H9 (cell line): ENCODE measurements around the gene UBE2L3. TPM values are rescaled to one million over a fixed set of nuclear protein-coding genes. Genes with fewer than 3 reads are reported as not detected.

Source experiments
- DNase-seq: peaks from one replicate; pipeline ENCODE4 v3.0.0-alpha.2; 2017
- H2AFZ ChIP-seq: one replicate; pipeline ENCODE4 v1.6.1; 2013; ENCODE audit warnings: mild to moderate bottlenecking, low read length, control low read depth, moderate library complexity
- H2AK5ac ChIP-seq: 2 replicates; pipeline ENCODE4 v1.6.1; 2013; ENCODE audit warnings: low read length, control low read depth, mixed read lengths; ENCODE audit not compliant: insufficient read length
- H2BK120ac ChIP-seq: one replicate; pipeline ENCODE4 v1.6.1; 2013; ENCODE audit warnings: low read depth, mild to moderate bottlenecking, low read length, control low read depth, inconsistent platforms; ENCODE audit not compliant: poor library complexity, severe bottlenecking
- H2BK12ac ChIP-seq: 2 replicates; pipeline ENCODE4 v1.6.1; 2013; ENCODE audit warnings: low read length, control low read depth, mixed read lengths, low read depth; ENCODE audit not compliant: insufficient read length
- H2BK15ac ChIP-seq: 2 replicates; pipeline ENCODE4 v1.6.1; 2013; ENCODE audit warnings: low read depth, low read length, control low read depth
- H2BK20ac ChIP-seq: one replicate; pipeline ENCODE4 v1.6.1; 2013; ENCODE audit warnings: low read depth, mild to moderate bottlenecking, low read length, control low read depth, inconsistent platforms; ENCODE audit not compliant: poor library complexity, severe bottlenecking
- H2BK5ac ChIP-seq: 2 replicates; pipeline ENCODE4 v1.6.1; 2013; ENCODE audit warnings: low read length, control low read depth, mixed read lengths; ENCODE audit not compliant: insufficient read length
- H3K14ac ChIP-seq: 2 replicates; pipeline ENCODE4 v1.6.1; 2013; ENCODE audit warnings: low read length, control low read depth; ENCODE audit not compliant: insufficient read depth
- H3K18ac ChIP-seq: 2 replicates; pipeline ENCODE4 v1.6.1; 2013; ENCODE audit warnings: low read depth, mild to moderate bottlenecking, mixed read lengths, low read length, control low read depth; ENCODE audit not compliant: insufficient read length
- H3K23ac ChIP-seq: 2 replicates; pipeline ENCODE4 v1.6.1; 2013; ENCODE audit warnings: low read length, control low read depth, mixed read lengths, low read depth; ENCODE audit not compliant: insufficient read length
- H3K23me2 ChIP-seq: 2 replicates; pipeline ENCODE4 v1.6.1; 2013; ENCODE audit warnings: low read depth, mild to moderate bottlenecking, mixed read lengths, low read length, control low read depth; ENCODE audit not compliant: insufficient read length, poor library complexity, severe bottlenecking
- H3K27ac ChIP-seq: 2 replicates; pipeline ENCODE4 v1.5.1; 2013; ENCODE audit warnings: low read length, control low read depth, mixed read lengths, low read depth; ENCODE audit not compliant: insufficient read length
- H3K27me3 ChIP-seq: 2 replicates; pipeline ENCODE4 v1.6.1; 2013; ENCODE audit warnings: low read length, control low read depth, inconsistent platforms; ENCODE audit not compliant: insufficient read depth
- H3K4ac ChIP-seq: 2 replicates; pipeline ENCODE4 v1.6.1; 2013; ENCODE audit warnings: low read depth, mild to moderate bottlenecking, control low read depth, inconsistent platforms, low read length, moderate library complexity
- H3K4me1 ChIP-seq: 2 replicates; pipeline ENCODE4 v1.6.1; 2013; ENCODE audit warnings: low read length, control low read depth, inconsistent platforms; ENCODE audit not compliant: insufficient read depth
- H3K4me2 ChIP-seq: 2 replicates; pipeline ENCODE4 v1.6.1; 2013; ENCODE audit warnings: low read length, control low read depth, mixed read lengths; ENCODE audit not compliant: insufficient read length, insufficient read depth
- H3K56ac ChIP-seq: 2 replicates; pipeline ENCODE4 v1.6.1; 2013; ENCODE audit warnings: low read depth, mild to moderate bottlenecking, mixed read lengths, low read length, control low read depth; ENCODE audit not compliant: insufficient read length
- H3K79me1 ChIP-seq: 2 replicates; pipeline ENCODE4 v1.6.1; 2013; ENCODE audit warnings: low read depth, mild to moderate bottlenecking, moderate library complexity, low read length, control low read depth, inconsistent platforms; ENCODE audit not compliant: insufficient read depth, poor library complexity, severe bottlenecking
- H3K79me2 ChIP-seq: 2 replicates; pipeline ENCODE4 v1.6.1; 2013; ENCODE audit warnings: low read length, control low read depth, inconsistent platforms; ENCODE audit not compliant: insufficient read depth
- H3K9ac ChIP-seq: 2 replicates; pipeline ENCODE4 v1.6.1; 2013; ENCODE audit warnings: low read length, control low read depth, mixed read lengths; ENCODE audit not compliant: insufficient read length; ENCODE audit errors: extremely low read depth
- H3K9me3 ChIP-seq: one replicate; pipeline ENCODE4 v1.6.1; 2013; ENCODE audit warnings: low read depth, low read length, inconsistent platforms; ENCODE audit not compliant: control insufficient read depth
- H3T11ph ChIP-seq: one replicate; pipeline ENCODE4 v1.6.1; 2013; ENCODE audit warnings: mild to moderate bottlenecking, low read length, control low read depth, inconsistent platforms
- H4K20me1 ChIP-seq: one replicate; pipeline ENCODE4 v1.6.1; 2013; ENCODE audit not compliant: control insufficient read depth, insufficient read length, insufficient read depth
- H4K5ac ChIP-seq: 2 replicates; pipeline ENCODE4 v1.6.1; 2013; ENCODE audit warnings: low read depth, mild to moderate bottlenecking, mixed read lengths, low read length, control low read depth; ENCODE audit not compliant: insufficient read length
- H4K8ac ChIP-seq: replicated peaks from 2 replicates; pipeline ENCODE4 v1.6.1; 2013; ENCODE audit warnings: low read length, control low read depth, mixed read lengths, low read depth; ENCODE audit not compliant: insufficient read length
- H4K91ac ChIP-seq: 2 replicates; pipeline ENCODE4 v1.6.1; 2013; ENCODE audit warnings: low read depth, mild to moderate bottlenecking, moderate library complexity, mixed read lengths, low read length, control low read depth; ENCODE audit not compliant: insufficient read length
- H3K27ac Mint-ChIP-seq, 3 experiments: 2 replicates in 2 of 3; 3 replicates in 1 of 3; pipeline ENCODE4 v1.8.0; 2020 to 2021; ENCODE audit warnings: mixed read lengths in 3 of 3, mild to moderate bottlenecking in 1 of 3, moderate library complexity in 1 of 3
- H3K27me3 Mint-ChIP-seq: 2 replicates; pipeline ENCODE4 v1.8.0; 2021; ENCODE audit warnings: low read depth, mild to moderate bottlenecking, moderate library complexity, mixed read lengths
- H3K36me3 Mint-ChIP-seq, 3 experiments: 2 replicates in 2 of 3; 3 replicates in 1 of 3; pipeline ENCODE4 v1.8.0; 2020 to 2021; ENCODE audit warnings: low read depth in 3 of 3, mixed read lengths in 3 of 3; ENCODE audit not compliant: insufficient read depth in 1 of 3
- H3K4me1 Mint-ChIP-seq, 2 experiments: 2 replicates each; pipeline ENCODE4 v1.8.0; 2020; ENCODE audit warnings: mixed read lengths in 2 of 2
- H3K4me3 Mint-ChIP-seq, 2 experiments: 2 replicates in 1 of 2; 3 replicates in 1 of 2; pipeline ENCODE4 v1.8.0; 2020 to 2021; ENCODE audit warnings: mild to moderate bottlenecking in 2 of 2, mixed read lengths in 2 of 2, moderate library complexity in 1 of 2
- H3K9me3 Mint-ChIP-seq, 2 experiments: 2 replicates in 1 of 2; 3 replicates in 1 of 2; pipeline ENCODE4 v1.8.0; 2020; ENCODE audit warnings: mild to moderate bottlenecking in 2 of 2, mixed read lengths in 2 of 2, moderate library complexity in 1 of 2
- CTCF ChIP-seq: fragments of 200-600 bp; sonication (generic); conservative IDR thresholded peaks from 3 replicates; pipeline ENCODE4 v1.8.0; 2021; ENCODE audit warnings: antibody characterized with exemption, mild to moderate bottlenecking
- WGBS: extraction: QIAGEN DNeasy Blood & Tissue Kit; methylation state at CpG from one replicate; pipeline ENCODE4 v1.1.7; 2013; ENCODE audit warnings: missing lambda C conversion rate, low lambda C conversion rate, mixed read lengths; ENCODE audit not compliant: insufficient read length; ENCODE audit errors: extremely low coverage; 5-methylcytosine and 5-hydroxymethylcytosine counted together
- total RNA-seq: library from RNA; stranded (reverse); gene quantifications from 2 replicates; pipeline ENCODE4 v1.2.1, GENCODE V29; 2021

UBE2L3 gene
- total RNA-seq, 1 experiment from 2014 or later = 79.7 TPM

- Histone ChIP-seq H3K9ac (no peak overlapping the region), H2AFZ (no peak overlapping the region), H3K27me3 (no peaks in the 10 kb centered on the region), H2AK5ac (no peak overlapping the region), H3K4ac (no peak overlapping the region), H2BK12ac (no peak overlapping the region), H2BK20ac (no peak overlapping the region), H4K8ac (no peak overlapping the region), H3K79me1 (peaks cover 3% of the 10 kb centered on the region), H4K5ac (no peak overlapping the region), H3K4me1 (no peaks in the 10 kb centered on the region; the same call in 1 of the 2 replicates), H3K23me2 (peaks cover 2% of the 10 kb centered on the region), H3K56ac (no peak overlapping the region), H3K9me3 (no peaks in the 10 kb centered on the region), H2BK5ac (no peak overlapping the region), H3K27ac (no peak overlapping the region), H3K79me2 (peaks cover 80% of the 10 kb centered on the region), H3K23ac (no peak overlapping the region), H3K14ac (no peak overlapping the region), H3K4me2 (no peak overlapping the region), H4K91ac (no peak overlapping the region), H2BK15ac (no peak overlapping the region), H3T11ph (no peak overlapping the region), H2BK120ac (no peak overlapping the region), H4K20me1 (peaks cover 2% of the 10 kb centered on the region), H3K18ac (no peak overlapping the region)
- TF ChIP-seq CTCF = no peak
- no peak for DNase-seq
- Mint-ChIP-seq H3K27ac (no peak overlapping the region; a peak in 1 of 7 replicates), H3K27me3 (no peaks in the 10 kb centered on the region), H3K9me3 (no peaks in the 10 kb centered on the region), H3K36me3 (peaks cover 8 to 21% (median 19%) of the 10 kb centered on the region in 3 experiments; a peak in 6 of 7 replicates), H3K4me1 (peaks cover 37 to 47% of the 10 kb centered on the region in 2 experiments), H3K4me3 (peak overlapping the region in 1 of 2 experiments; percentile 35; a peak in 1 of 5 replicates)
- no CpG with 5 or more reads among the region's 5 CpGs for WGBS
Observed at GRCh38 chr22:21573750-21574494, 6.4 kb downstream of the UBE2L3 start.
